ENCODE measurements around the gene DLX1.

- no peak for TF ChIP-seq CTCF (IDR thresholded peaks at IDR 0.05)
- TF ChIP-seq EP300 (IDR thresholded peaks at IDR 0.05) = no peak
- TF ChIP-seq POLR2A (IDR thresholded peaks at IDR 0.05; ENCODE audit: low read depth) = no peak
Measured at GRCh38 chr2:172100080-172100934, 15.0 kb downstream of the DLX1 start.

All from esophagus muscularis mucosa (tissue), 4 donors.